Left lung (tissue), 10 donors: ENCODE data around the gene TLE1. TPM values are rescaled to one million over a fixed set of nuclear protein-coding genes. Genes with fewer than 3 reads are reported as not detected.

Experiments used
- ATAC-seq: fragments of 200-7000 bp; cut with Tn5 transposase; one replicate; pipeline ENCODE4 v1.9.1; 2020; ENCODE audit warnings: moderate library complexity
- DNase-seq, 4 donors: peaks; one replicate each; pipeline ENCODE4 v3.0.0-alpha.2; 2013 to 2020
- H3K27ac ChIP-seq, 2 donors: fragments of 200-600 bp; sonication (generic) in 1 of 2; one replicate each; pipeline versions ENCODE4 v1.5.0 to v1.8.0; 2020 to 2021
- H3K27me3 ChIP-seq, 2 donors: fragments of 200-600 bp; sonication (generic) in 1 of 2; one replicate each; pipeline versions ENCODE4 v1.5.0 to v1.8.0; 2020 to 2021
- H3K36me3 ChIP-seq, 2 donors: fragments of 200-600 bp; sonication (generic) in 1 of 2; one replicate each; pipeline versions ENCODE4 v1.5.0 to v1.8.0; 2020 to 2021
- H3K4me1 ChIP-seq, 2 donors: fragments of 200-600 bp; one replicate each; pipeline ENCODE4 v1.8.0; 2021
- H3K4me3 ChIP-seq, 2 donors: fragments of 200-600 bp; sonication (generic) in 1 of 2; one replicate each; pipeline versions ENCODE4 v1.5.0 to v1.8.0; 2020 to 2021; ENCODE audit warnings: mild to moderate bottlenecking in 1 of 2
- H3K9me3 ChIP-seq, 2 donors: fragments of 200-600 bp; sonication (generic) in 1 of 2; one replicate each; pipeline versions ENCODE4 v1.5.0 to v1.8.0; 2020 to 2021
- intact Hi-C, 2 donors: fragments of 100-400 bp; cut with DNase I; formaldehyde crosslinking; loops; one replicate each; pipeline versions ENCODE4 v1.11.2 to v1.14.2; 2022
- polyA plus RNA-seq, 6 donors: library from polyadenylated mRNA; unstranded; fragments of 120-200 nt; gene quantifications; one replicate each; pipeline ENCODE4 v1.2.1, GENCODE V29; 2013; ENCODE audit not compliant: insufficient read length in 6 of 6
- total RNA-seq, 2 donors: library from RNA; stranded (reverse); fragmentation: NEBNext Ultra II Directional; extraction: Animal tissue kit (Norgen Biotek cat#: 25700); gene quantifications; one replicate each; pipeline ENCODE4 v1.2.1, GENCODE V29; 2021
- TF ChIP-seq, protein P1 (sequence below), 2 donors: fragments of 200-600 bp; sonication (generic) in 1 of 2; IDR thresholded peaks; one replicate each; pipeline versions ENCODE4 v1.5.0 to v1.8.0; 2021; ENCODE audit warnings: antibody characterized with exemption in 2 of 2
- donor health status: DM: no; HTN: yes; CAD: no.
- donor health status: DM: no; HTN: no; CAD: no.

The TLE1 gene
- total and polyA plus RNA-seq, 8 donors = 15.1 to 44.3 (median 40.0) TPM

DNA sequence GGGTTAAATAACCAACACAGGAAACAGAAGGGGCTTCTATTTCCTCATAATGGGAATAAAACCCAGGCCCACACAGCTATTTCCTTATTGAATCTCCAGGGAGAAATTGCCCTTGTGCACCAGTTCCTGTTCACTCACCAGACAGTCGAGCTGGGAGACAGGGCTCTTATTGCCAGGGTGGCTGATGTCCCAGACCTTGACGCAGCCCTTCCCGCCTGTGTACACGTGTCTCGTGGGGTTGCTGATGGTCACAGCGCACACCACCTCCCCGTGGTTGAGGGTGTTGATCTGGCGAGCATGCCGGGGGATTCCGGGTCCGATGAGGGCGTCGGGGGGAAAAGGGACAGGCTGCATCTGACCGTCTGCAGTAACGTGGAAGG lies 96.5 kb downstream of the TLE1 start:
- H3K27me3 ChIP-seq = no peaks in the 10 kb centered on the region
- H3K36me3 ChIP-seq = peaks cover 0 to 36% of the 10 kb centered on the region in 2 donors
- peaks cover 0 to 13% of the 10 kb centered on the region in 2 donors for H3K4me1 ChIP-seq
- H3K9me3 ChIP-seq = no peaks in the 10 kb centered on the region
- intact Hi-C loops = no loop called here
- TF ChIP-seq, protein P1, sequence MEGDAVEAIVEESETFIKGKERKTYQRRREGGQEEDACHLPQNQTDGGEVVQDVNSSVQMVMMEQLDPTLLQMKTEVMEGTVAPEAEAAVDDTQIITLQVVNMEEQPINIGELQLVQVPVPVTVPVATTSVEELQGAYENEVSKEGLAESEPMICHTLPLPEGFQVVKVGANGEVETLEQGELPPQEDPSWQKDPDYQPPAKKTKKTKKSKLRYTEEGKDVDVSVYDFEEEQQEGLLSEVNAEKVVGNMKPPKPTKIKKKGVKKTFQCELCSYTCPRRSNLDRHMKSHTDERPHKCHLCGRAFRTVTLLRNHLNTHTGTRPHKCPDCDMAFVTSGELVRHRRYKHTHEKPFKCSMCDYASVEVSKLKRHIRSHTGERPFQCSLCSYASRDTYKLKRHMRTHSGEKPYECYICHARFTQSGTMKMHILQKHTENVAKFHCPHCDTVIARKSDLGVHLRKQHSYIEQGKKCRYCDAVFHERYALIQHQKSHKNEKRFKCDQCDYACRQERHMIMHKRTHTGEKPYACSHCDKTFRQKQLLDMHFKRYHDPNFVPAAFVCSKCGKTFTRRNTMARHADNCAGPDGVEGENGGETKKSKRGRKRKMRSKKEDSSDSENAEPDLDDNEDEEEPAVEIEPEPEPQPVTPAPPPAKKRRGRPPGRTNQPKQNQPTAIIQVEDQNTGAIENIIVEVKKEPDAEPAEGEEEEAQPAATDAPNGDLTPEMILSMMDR (IDR thresholded peaks at IDR 0.05) = no peak
- DNase-seq (no peak), ATAC-seq (peak; percentile 22)
- H3K27ac ChIP-seq = no peak overlapping the region
- no peak overlapping the region for H3K4me3 ChIP-seq

DNA sequence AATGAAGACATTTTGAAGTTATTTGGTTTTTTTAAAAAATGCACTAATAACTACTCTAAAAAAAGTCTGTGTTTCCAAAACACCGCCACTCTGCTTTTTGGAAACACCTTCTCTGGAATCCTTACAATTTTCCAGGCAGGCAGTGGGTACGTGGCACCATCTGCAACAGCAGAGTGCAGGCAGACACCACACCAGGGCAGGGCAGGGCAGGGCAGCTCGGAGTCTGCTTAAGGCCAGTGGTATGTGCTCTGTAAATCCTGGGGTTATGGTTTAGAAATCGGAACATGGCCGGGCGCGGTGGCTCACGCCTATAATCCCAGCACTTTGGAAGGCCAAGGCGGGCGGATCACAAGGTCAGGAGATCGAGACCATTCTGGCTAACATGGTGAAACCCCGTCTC lies 97.6 kb downstream of the TLE1 start:
- peaks cover 0 to 9% of the 10 kb centered on the region in 2 donors for H3K4me1 ChIP-seq
- H3K27ac ChIP-seq = no peak overlapping the region
- no peaks in the 10 kb centered on the region for H3K27me3 ChIP-seq
- H3K9me3 ChIP-seq = no peaks in the 10 kb centered on the region
- intact Hi-C loops = no loop called here
- peaks cover 0 to 36% of the 10 kb centered on the region in 2 donors for H3K36me3 ChIP-seq
- no peak for DNase-seq
- no peak for ATAC-seq
- H3K4me3 ChIP-seq = no peak overlapping the region
- TF ChIP-seq, protein P1 (IDR thresholded peaks at IDR 0.05) = no peak

DNA sequence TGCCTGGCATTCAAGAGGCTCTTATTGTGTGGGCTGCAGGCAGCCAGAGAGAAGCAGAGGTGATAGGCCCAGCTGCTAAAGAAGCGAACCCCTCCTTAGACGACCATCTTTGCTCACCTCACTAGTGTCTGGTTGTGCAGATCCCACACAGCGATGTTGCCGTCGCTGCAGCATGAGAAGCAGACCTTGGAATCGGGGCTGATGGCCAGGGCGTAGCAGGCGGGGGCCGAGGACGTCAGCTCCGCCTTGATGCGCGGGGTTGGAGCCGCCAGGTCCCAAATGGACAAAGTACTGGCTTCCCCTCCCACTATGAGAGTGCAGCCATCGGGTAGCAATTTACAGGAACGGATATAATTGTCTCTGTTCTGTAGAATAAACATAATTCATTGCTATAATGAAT lies 98.7 kb downstream of the TLE1 start:
- ATAC-seq = no peak
- H3K9me3 ChIP-seq = no peaks in the 10 kb centered on the region
- DNase-seq = no peak
- no peak overlapping the region for H3K4me3 ChIP-seq
- H3K4me1 ChIP-seq = peaks cover 0 to 9% of the 10 kb centered on the region in 2 donors
- no peak overlapping the region for H3K27ac ChIP-seq
- intact Hi-C loops = no loop called here
- TF ChIP-seq, protein P1 (IDR thresholded peaks at IDR 0.05) = no peak
- H3K27me3 ChIP-seq = no peaks in the 10 kb centered on the region
- H3K36me3 ChIP-seq = peaks cover 0 to 44% of the 10 kb centered on the region in 2 donors

DNA sequence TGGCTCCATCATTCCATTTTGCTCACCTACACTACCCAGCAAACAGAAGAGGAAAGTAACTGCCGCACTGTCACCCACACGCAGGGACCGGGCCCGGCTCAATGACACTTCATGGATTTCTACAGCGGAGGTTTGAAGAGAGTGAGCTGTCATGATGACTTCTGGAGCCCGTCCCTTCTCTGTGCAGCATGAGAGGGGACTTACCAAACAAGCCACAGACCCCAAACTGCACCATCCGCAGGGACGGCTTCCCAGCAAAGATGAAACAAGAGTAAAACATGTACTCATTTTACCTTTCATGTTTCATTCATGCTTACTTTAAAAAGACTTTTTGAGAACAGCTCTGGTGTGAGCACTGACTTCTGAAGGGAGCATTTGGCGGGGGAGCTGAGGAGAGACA lies 99.5 kb downstream of the TLE1 start:
- TF ChIP-seq, protein P1 (IDR thresholded peaks at IDR 0.05) = no peak
- H3K27ac ChIP-seq = no peak overlapping the region
- ATAC-seq (no peak), DNase-seq (no peak)
- H3K36me3 ChIP-seq = peaks cover 0 to 53% of the 10 kb centered on the region in 2 donors
- no peaks in the 10 kb centered on the region for H3K27me3 ChIP-seq
- no peaks in the 10 kb centered on the region for H3K9me3 ChIP-seq
- peaks cover 0 to 9% of the 10 kb centered on the region in 2 donors for H3K4me1 ChIP-seq
- intact Hi-C loops = no loop called here
- no peak overlapping the region for H3K4me3 ChIP-seq

DNA sequence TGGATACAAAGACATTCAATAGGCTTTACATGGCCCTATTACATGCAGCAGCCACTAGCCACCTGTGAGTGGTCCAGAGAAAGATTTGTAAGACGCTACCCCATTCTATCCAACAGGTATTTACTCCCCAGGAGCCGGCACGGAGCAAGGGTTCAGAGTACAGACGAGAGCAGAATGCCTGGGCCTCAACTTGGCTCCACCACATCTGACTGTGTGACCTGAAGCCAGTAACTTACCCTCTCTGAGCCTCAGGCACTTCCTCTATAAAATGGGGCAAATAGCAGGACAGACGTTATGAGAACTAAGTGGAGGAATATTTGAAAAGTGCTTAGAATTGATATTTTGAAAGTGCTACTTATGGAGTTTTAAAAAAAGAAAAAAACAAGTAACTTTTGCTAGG lies 100.0 kb downstream of the TLE1 start:
- H3K4me3 ChIP-seq = no peak overlapping the region
- peaks cover 0 to 9% of the 10 kb centered on the region in 2 donors for H3K4me1 ChIP-seq
- intact Hi-C loops = no loop called here
- H3K9me3 ChIP-seq = no peaks in the 10 kb centered on the region
- ATAC-seq (no peak), DNase-seq (no peak)
- no peaks in the 10 kb centered on the region for H3K27me3 ChIP-seq
- H3K36me3 ChIP-seq = peaks cover 0 to 55% of the 10 kb centered on the region in 2 donors
- TF ChIP-seq, protein P1 (IDR thresholded peaks at IDR 0.05) = no peak
- H3K27ac ChIP-seq = no peak overlapping the region
